HL-60/S4 treated with phorbol 12-myristate 13-acetate at 8.2 ng/mL for 4 days and 3 days (cell line): ENCODE measurements around the gene TYK2.

Source experiments
- in situ Hi-C: fragments of 300-500 bp; cut with MboI; formaldehyde crosslinking; loops from 2 replicates; pipeline ENCODE4 v1.15.0; 2022; ENCODE audit warnings: low sequenced_read_pairs

The TYK2 gene

DNA sequence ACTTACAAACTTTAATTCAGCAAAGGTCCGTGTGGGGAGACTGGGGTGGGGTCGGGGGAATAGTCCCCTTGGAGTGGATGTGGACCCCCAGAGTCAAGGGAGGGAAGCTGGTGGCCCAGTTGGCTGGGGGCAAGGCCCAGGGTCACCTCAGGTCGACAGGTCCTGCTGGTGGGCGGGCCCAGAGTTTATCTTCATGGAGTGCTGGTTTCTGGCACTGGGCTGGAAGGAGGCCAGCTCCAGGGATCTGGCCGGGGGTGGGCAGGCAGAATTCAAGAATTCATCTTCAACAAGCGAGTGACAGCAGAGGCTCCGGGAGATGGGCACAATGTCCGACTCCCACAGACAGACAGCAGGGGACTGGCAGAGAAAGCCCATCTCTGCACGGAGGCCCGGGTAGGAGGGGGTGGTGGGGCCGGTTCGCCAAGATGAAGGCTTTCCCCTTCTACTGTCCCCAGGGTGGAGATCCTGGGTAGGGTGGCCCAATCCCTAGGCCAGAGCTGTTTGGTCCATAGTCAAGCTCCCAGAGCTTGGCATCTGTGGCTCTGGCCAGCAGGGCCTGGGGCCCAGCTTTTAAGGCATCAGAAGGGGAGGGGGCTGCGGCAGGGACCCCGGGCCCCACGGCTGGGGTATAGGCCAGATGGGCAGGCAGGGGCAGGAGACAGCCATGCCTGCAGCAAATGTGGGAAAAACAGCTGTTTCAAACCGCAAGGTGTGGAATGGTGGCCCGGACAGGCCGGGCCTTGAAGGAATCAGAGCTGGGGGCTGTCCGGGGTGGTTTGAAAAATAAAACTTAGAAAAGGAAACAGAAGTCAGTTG is 63.9 kb downstream of the TYK2 start:
- in situ Hi-C loops = no loop called here

GRCh38 chr19:10315335-10316214 is 64.8 kb downstream of the TYK2 start, which contains the start of gene FDX2:
FDX2 (minus strand) TSS chr19:10316015; CDS start chr19:10315996, 19 bp downstream.
- in situ Hi-C loops = no loop called here

DNA sequence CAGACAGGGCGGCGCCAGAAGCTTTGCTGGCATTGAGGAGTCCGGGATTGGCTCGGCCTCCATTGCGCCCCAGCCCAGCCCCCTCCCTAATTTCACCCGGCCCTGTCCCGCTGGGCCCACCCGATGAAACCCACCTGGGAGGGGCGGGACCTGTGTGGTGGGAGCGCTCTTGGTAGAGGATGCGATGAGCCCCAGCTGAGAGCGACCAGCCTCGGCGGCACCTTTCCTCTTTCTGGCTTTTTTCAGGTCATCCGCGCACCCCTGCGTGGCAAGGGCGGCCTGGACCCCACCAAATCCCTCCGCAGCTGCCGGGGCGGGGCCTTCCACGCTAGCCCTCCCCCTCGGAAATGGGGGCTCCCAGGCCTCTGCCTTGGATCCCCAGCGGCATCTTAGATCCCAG is 70.9 kb downstream of the TYK2 start, which contains the start of gene ZGLP1:
Gene ZGLP1, minus strand, starts transcription at position 393 of the 400 bp plus-strand sequence.
- in situ Hi-C loops = no loop called here

- in situ Hi-C loops = no loop called here
These were observed 74.0 kb downstream of the TYK2 start for GRCh38 chr19:10306327-10306726.

- in situ Hi-C loops = no loop called here
These were observed 75.1 kb downstream of the TYK2 start for GRCh38 chr19:10305139-10305806.
